T-helper 2 cell (primary cell): ENCODE results near the gene CNKSR1.
"Not testable (repeated sequence)": the region's sequence is repeated elsewhere in the genome, so short reads cannot be mapped to it uniquely, and the experiment has no call there.

Source experiments
- DNase-seq, 5 experiments: peaks; one replicate each; pipeline versions ENCODE4 v3.0.0 to v3.0.0-alpha.2; 2012 to 2022

Gene CNKSR1

DNA sequence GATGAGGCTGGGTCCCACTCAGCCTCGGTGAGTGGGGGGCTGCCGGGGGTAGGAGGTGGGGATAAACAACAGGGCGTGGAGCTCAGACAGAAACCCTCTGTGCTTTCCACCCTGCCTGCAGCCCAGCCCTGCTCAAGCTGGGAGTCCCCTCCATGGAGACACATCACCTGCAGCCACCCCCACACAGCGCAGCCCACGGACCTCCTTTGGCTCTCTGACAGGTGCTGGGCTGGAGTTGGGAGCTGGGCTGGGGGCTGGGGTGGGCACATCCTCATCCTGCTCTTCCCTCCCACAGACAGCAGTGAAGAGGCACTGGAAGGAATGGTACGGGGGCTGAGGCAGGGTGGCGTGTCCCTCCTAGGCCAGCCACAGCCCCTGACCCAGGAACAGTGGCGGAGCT is 11.2 kb downstream of the CNKSR1 start:
- DNase-seq: no peak

DNA sequence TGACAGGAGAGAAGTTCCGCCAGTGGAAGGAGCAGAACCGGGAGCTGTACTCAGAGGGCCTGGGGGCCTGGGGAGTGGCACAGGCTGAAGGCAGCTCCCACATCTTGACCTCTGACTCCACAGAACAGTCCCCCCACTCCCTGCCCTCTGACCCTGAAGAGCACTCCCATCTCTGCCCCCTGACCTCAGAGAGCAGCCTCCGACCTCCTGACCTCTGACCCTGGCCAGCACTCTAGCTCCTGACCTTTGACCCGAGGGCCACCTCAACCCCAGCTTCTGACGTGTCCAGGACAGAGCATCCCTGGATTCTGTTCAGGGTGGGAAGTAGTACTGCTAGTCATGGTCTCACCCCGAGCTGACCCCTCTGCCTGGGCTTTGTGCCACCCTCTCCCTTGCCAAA is 12.0 kb downstream of the CNKSR1 start:
- no peak for DNase-seq

DNA sequence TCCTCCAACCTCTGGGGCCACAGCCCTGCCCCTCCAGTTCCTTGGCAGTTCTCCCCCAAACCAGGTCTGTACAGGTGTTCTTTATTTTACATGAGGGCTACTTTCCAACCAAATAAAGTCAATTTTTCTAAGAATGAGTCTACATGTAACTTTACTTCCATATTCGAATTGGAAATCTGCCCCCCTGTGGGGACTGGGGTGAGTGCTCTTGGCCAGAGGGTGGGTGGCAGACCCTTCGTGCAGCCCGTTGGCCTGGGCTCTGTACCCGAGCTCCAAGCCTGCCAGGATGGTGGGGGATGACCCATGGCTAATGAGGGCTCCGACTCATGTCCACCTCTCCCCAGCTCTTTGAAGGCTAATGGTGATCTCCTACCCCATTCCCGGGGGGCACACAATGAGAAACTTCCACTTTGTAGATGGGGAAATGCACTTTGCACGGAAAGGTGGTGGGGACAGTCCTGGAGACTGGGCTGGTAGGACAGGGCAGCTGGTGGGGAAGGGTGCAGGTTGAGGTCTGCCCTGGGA is 12.5 kb downstream of the CNKSR1 start:
- DNase-seq: no peak

DNA sequence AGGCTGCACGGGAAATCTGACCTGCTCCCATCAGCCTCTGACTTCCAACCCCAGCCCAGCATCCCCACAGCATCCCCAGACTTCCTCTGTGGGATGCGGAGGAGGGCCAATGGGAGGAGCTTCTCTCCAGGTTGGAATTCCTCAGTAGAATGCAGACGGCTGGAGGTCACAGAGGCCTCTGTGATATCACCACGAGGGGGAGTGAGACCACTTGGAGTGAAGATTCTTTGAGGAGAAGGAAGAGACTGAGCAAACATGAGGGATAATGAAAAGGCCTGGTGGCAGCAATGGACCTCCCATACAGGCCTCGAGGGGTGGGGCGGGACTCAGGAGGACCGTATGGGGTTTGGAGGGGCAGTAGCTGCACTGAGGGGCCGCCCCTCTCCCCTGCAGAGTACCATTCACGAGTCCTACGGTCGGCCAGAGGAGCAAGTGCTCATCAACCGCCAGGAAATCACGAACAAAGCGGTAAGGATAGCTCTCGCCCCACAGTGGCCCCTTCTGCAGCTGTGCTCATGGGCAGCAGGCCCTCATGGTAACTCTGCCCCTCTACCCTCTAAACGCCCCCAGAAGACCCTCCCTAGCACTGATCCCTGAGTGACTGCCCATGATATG is 13.2 kb downstream of the CNKSR1 start, which contains the start of gene CATSPER4:
CATSPER4 (plus strand) TSS at position 230 of the 615 bp plus-strand sequence; CDS start at position 256, 26 bp downstream.
- DNase-seq: peak in 1 of 5 experiments; percentile 18

GRCh38 chr1:26191739-26192138 is 14.4 kb downstream of the CNKSR1 start:
- DNase-seq: peak in 1 of 5 experiments; percentile 22

- no peak for DNase-seq
Observed at GRCh38 chr1:26195805-26196204, 18.5 kb downstream of the CNKSR1 start.

DNA sequence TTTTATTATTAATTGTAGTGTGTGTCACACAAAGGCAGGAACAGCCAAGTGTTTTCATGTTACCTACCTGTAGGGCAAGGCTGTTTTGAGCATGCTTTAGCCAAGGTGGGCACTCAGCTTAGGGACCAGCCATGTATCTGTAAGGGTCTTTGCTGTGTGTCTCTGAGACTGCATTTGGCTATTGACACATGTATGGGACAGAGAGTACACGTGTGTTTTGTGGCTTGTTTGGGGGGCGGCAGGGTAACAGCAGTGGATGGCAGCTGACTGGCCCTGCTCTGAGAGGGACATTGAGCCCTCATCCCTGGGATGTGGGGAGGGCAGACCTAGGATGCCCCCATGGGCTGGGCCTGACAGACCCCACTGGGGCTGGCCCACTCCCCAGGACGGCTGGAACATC is 20.0 kb downstream of the CNKSR1 start:
- no peak for DNase-seq

DNA sequence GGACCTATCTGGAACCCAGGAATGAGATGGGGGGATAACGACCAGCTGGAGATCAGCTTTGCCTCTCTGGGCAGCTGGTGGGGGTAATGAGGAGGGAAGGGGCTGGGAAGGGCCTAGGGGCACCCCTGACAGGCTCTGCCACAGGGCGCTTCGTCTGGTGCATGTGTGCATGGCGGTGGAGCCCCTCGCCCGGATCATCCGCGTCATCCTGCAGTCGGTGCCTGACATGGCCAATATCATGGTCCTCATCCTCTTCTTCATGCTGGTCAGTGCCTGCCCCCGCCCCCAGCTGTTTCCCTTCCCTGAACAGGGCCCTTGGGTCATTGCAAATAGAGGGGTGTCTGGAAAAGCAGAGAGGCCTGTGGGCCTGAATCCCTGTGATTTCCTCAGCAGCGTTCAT is 20.5 kb downstream of the CNKSR1 start:
- DNase-seq: no peak

GRCh38 chr1:26200413-26200812 is 23.1 kb downstream of the CNKSR1 start:
- no peak for DNase-seq

DNA sequence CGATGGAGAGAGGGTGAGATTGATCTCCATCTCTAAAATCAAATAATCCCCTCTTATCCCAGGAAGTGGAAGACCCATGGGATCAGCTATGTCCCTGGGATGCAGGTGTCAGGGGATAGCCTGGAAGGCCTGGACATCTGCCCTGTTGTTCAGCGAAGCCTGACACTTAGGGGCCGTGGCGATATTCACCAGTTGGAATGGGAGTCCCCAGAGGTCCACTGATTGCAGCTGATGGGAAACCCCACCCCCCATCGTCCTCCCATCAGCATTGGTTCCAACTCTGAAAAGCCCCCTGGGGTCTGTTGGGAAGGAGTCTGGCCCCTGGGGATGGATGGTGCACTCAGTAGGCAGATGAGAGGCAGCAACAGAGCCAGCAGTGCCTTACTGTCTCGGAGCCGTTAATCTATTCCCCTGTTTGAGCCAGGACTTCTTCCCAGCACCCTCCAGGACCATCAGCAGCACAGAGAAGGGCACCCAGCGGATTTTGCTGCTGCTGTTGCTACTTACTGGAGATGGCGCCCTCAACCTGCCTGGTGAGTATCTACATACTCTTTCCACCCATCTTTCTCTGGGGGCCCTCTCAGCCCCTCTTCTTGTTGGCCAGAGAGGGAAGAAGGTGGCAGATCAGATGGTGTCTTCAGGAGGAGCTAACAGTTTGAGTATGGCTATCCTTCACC is 26.5 kb downstream of the CNKSR1 start:
- DNase-seq: no peak

GRCh38 chr1:26210147-26210870 is 33.0 kb downstream of the CNKSR1 start:
- DNase-seq: no peak

DNA sequence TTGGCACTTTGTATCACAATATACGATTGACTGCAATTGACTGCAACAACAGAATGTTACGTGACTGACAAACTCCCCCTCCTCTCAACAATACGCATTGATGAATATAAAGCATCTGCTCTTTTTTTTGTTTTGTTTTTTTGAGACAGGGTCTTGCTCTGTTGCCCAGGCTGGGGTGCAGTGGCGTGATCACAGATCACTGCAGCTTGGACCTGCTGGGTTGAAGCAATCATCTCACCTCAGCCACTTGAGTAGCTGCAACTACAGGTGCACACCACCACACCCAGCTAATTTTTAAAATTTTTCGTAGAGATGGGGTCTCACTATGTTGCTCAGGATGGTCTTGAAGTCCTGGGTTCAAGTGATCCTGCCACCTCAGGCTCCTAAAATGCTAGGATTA is 35.4 kb downstream of the CNKSR1 start:
- no peak for DNase-seq

GRCh38 chr1:26213335-26213905 is 36.1 kb downstream of the CNKSR1 start:
- DNase-seq: no peak

GRCh38 chr1:26215246-26215645 is 38.0 kb downstream of the CNKSR1 start:
- no peak for DNase-seq

GRCh38 chr1:26218906-26219494 is 41.7 kb downstream of the CNKSR1 start:
- no peak for DNase-seq

DNA sequence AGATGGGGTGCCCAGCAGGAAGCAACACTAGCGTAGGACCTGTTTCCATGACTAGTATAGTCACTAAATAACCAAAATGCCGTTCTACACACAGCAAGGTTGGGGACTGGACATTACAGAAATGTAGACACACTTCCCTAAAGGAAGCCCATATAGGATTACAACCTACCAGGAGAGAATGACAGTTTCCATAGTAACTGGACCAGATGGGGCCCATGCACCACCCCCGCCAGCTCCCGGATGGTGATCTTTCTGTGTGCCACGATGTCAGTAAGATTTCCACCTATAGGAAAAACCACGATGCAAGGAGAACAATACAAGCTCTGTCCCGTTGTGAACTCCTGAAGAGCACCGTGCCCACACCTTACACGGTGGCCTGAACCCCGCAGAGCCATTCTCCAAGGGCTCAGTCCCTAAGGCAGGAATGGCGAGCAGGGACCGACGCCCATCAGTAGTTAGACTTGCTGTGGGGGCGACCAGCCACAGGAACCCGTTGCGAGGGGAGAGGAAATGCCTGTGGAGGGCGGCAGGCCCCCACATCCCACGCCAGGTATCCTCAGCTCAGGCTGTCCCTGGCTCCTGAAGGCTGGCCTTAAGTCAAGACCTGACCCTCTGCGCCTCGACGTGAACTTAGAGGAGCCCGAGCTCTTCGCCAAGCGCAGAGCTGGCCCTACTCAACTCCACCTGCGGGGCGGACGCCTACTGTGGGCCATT is 43.1 kb downstream of the CNKSR1 start:
- DNase-seq: no peak

DNA sequence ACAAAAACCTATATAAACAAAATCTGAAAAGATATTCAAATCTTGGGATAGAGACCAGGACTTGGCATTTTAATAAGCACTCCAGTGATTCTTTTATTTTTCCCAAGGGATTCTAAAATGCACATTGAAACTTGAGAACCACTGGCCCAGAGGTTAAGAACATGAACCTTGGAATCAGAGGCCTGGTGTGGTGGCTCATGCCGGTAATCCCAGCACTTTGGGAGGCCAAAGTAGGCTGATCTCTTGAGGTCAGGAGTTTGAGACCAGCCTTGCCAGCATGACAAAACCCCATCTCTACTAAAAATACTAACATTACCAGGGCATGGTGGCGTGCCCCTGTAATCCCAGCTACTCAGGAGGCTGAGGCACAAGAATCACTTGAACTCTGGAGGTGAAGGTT is 43.8 kb downstream of the CNKSR1 start:
- DNase-seq: no peak

- DNase-seq: no peak
Observed at GRCh38 chr1:26224606-26225005, 47.3 kb downstream of the CNKSR1 start.

GRCh38 chr1:26225033-26225831 is 47.9 kb downstream of the CNKSR1 start:
- peak in 4 of 5 experiments; percentile 19 to 34 (median 24) for DNase-seq

DNA sequence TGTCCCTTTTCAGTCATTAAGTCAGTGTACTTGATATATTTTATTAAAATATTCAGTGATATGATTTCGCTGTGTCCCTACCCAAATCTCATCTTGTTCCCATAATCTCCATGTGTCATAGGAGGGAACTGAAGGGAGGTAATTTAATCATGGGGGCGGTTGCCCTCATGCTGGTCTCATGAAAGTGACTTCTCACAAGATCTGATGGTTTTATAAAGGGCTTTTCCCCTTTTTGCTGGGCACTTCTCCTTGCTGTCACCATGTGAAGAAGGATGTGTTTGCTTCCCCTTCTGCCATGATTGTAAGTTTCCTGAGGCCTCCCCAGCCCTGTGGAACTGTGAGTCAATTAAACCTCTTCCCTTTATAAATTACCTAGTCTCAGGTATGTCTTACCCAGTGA is 53.4 kb downstream of the CNKSR1 start:
- not testable (repeated sequence) for DNase-seq
